NCI-H1092 (cell line): ENCODE data around the gene P4HB.
A peak's percentile ranks its signal among the peaks of the same experiment; 100 is the strongest.

Source experiments
- DNase-seq: peaks from one replicate; lab custom pipeline; 2025; lab: John Stamatoyannopoulos, UW

The P4HB gene

GRCh38 chr17:81898029-81898866 is 37.9 kb upstream of the P4HB start:
- no peak for DNase-seq

DNA sequence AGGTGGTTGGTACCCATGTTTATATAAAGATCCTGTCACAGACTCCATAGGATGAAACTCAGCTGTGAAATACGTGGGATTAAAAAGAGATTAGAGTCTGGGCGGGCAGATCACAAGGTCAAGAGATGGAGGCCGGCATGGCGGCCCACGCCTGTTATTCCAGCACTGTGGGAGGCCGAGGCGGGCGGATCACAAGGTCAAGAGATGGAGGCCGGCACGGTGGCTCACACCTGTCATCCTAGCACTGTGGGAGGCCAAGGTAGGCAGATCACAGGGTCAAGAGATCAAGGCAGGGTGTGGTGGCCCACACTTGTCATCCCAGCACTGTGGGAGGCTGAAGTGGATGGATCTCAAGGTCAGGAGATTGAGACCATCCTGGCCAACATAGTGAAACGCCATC is 35.1 kb upstream of the P4HB start:
- DNase-seq: no peak

DNA sequence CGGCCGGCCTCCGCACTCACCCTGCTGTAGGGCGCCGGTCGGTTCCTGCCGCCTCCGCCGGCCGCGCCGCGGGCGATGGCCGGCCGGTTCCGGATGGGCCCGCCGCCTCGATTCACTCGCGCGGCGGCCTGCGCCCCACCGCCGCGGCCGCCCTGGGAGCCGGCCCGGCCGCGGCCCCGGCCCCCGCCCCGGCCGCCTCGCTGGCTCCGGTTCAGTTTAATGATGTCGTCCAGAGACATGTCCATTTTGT is 30.9 kb upstream of the P4HB start:
- DNase-seq: no peak

DNA sequence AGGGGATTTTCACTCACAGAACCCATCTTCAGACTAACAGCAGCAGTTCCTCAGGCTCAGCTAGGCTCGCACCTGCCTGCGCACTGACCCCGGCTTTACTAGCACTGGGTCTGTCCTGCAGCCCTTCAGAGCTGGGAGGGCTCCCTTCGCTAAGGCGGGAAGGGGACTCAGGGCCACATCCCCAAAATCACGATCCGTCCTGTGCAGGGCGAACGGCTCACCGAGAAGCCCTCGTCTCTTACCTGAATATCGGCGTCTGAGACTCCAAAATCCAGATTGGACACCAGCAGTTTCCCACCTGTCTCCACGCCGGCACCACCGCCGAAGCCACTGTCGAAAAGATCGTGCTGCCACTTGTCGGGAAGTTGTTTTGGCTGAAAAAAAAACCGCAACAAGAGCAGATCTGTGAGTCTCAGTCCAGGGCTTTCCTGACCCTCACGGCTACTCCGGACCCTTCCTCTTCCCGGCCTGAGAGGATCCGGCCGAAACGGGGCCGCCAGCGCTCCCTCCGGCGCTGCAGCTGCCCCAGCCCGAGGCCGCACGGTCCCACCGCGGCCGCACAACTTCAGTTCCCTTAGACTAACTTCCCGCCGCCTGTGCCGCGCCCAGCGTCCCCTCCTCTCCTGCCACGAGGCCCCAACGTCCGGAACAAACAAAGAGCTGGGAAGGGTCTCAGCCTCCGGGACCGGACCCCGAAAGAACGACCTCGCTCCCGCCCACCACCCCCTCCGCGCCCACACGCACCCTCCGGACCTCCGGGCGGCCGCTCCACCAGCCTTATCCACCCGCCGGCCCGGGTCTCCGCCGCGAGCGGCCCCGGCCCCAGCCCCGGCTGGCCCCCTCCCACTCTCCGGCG is 30.3 kb upstream of the P4HB start:
- no peak for DNase-seq

DNA sequence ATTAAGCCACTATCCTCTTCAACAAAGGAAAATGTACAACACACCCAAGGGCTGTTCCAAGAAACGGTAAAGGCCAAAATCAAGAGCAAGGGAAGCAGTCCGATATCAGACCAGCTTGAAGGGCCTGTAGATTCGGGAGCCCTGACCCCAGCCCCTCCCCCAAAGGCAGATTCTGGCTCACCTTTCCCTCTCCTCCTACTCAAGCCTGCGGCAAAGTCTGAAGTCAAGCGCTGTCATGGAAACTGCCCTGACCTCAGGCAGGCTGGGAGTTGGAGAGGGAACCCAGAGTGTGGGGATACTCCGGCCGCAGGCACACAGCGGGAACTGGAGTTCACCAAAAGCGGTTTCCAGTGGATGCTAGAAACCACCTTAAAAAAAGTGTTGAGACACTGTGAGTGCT is 29.3 kb upstream of the P4HB start:
- DNase-seq: no peak

GRCh38 chr17:81888988-81889595 is 28.8 kb upstream of the P4HB start:
- DNase-seq: no peak

GRCh38 chr17:81888105-81888987 is 28.0 kb upstream of the P4HB start:
- no peak for DNase-seq

DNA sequence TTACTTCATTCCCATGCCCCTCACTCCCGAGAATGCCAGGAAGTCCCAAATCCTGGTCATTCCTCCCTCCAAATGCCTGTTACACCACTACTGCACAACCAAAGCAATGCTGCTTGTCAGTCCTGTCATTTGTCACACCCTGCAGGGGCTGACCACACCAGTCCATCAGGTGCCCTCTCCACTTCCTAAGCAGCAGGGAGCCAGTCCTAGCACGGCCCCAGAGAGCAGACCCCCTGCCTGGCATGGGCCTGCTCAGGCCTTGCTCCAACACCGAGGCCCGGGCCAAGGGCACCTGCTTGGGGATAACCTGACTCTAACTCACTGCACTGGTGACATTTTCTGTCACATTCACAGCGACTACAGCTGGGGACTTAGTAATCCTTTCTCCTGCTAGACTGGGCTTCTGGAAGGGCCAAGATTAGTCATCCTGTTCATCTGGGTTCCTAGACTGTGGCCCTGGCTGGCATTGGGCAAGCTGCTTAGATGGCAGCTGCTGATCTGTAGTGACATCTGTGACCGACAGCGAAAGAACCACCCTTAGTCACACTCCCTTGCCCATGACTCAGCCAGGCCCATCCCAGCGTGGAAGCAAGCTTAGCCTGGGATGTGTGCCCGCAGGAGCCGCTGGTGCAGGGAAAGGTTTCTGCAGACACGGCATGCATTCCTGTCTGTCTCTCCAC is 25.7 kb upstream of the P4HB start:
- DNase-seq: no peak

DNA sequence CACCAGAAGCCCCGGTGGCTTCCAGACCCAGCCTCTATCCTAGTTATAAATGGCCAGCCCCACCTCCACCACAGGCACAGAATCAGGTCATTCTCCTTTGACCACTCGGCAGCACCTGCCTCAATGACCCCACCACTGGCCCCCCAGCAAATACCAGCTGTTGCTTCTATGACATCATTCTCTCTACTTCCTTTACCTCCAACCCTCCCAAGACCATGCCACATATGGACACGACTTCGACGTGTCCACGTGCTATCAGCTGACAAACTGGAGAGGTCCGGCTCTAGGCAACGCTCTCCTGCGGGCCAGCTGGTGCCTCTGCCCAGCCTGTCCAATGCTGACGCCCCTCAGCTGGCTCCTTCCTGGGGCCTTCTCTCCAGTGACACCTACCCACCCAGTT is 25.1 kb upstream of the P4HB start:
- no peak for DNase-seq

- DNase-seq: no peak
These were observed 24.6 kb upstream of the P4HB start for GRCh38 chr17:81884968-81885367.

GRCh38 chr17:81884520-81884919 is 24.2 kb upstream of the P4HB start:
- no peak for DNase-seq

- DNase-seq: no peak
These were observed 18.8 kb upstream of the P4HB start for GRCh38 chr17:81879121-81879520.

- no peak for DNase-seq
These were observed 18.0 kb upstream of the P4HB start for GRCh38 chr17:81878294-81878693.

- no peak for DNase-seq
These were observed 17.2 kb upstream of the P4HB start for GRCh38 chr17:81877569-81877968.

DNA sequence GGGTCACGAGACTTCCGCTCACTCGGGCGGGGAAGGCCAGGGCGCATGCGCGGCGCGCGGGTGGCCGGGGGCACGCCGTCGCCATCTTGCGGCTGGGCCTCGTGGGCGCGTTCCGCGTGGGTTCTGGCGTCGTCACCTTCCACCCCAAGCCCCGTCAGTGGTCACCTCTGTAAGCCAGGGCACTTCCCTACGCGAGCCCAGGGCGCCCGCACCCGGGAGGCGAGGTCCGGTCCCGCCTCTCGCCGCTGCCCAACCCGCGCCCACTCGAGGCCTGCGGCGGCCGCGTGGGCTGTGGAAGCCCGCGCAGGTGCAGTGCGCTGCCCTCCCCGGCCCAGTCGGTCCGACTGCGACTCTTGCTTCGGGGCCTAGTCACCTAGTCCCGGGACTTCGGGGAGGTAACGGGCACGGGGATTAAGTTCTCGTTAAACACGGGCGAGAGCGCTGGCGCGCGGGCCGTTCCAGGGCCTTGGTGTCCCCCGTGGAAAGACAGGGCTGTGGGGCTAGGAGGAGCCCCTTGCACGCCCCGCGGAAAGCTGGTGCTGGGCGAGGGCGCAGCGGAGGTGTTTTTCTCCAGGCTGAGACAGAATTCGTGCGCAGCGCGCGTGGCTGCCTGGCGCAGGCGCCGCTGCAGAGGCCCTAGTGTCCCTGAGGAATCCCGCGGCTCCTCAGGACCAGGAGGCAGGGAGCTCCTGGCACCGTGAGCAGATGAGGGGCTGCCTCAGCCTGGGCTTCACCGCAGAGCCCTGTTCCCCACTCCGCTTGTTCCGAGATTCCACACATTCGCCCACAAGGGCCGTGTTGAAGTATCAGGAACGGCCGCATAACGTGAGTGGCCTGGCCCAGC is 11.3 kb upstream of the P4HB start:
- peak; percentile 86 for DNase-seq

- DNase-seq: no peak
These were observed 10.6 kb upstream of the P4HB start, which contains the start of gene ARHGDIA for GRCh38 chr17:81870981-81871386. Gene ARHGDIA, minus strand, starts transcription at chr17:81871337. Its CDS starts 1,407 bp downstream, at chr17:81869930.

- no peak for DNase-seq
These were observed 10.0 kb upstream of the P4HB start for GRCh38 chr17:81870131-81870980.

GRCh38 chr17:81869221-81870130 is 9.1 kb upstream of the P4HB start:
- DNase-seq: no peak
